Transverse colon (tissue), 4 donors: Measurements from ENCODE around the gene CLSTN1. TPM values are rescaled to one million over a fixed set of nuclear protein-coding genes. Genes with fewer than 3 reads are reported as not detected.
A peak's percentile ranks its signal among the peaks of the same experiment; 100 is the strongest.

Experiments used
- DNase-seq: peaks from one replicate; pipeline ENCODE4 v3.0.0-alpha.2; 2019
- H3K27ac ChIP-seq, 4 donors: fragments of 200-600 bp; sonication (generic); 2 replicates each; pipeline ENCODE4 v1.5.1; 2016 to 2018; ENCODE audit warnings: inconsistent platforms in 4 of 4
- H3K27me3 ChIP-seq: fragments of 200-600 bp; sonication (generic); 2 replicates; pipeline ENCODE4 v1.5.1; 2017; ENCODE audit warnings: inconsistent platforms
- H3K36me3 ChIP-seq, 4 donors: fragments of 200-600 bp; sonication (generic); 2 replicates each; pipeline ENCODE4 v1.5.1; 2017 to 2019; ENCODE audit warnings: inconsistent platforms in 4 of 4
- H3K4me1 ChIP-seq, 4 donors: fragments of 200-600 bp; sonication (generic); 2 replicates each; pipeline ENCODE4 v1.5.1; 2017 to 2020; ENCODE audit warnings: inconsistent platforms in 4 of 4
- H3K4me3 ChIP-seq, 4 donors: fragments of 200-600 bp; sonication (generic); 1 replicate in 1 of 4; 2 replicates in 3 of 4; pipeline versions ENCODE4 v1.5.1 to v1.6.1; 2017 to 2019; ENCODE audit warnings: inconsistent platforms in 4 of 4
- H3K9me3 ChIP-seq, 2 donors: fragments of 200-600 bp; sonication (generic); 2 replicates each; pipeline ENCODE4 v1.5.1; 2017 to 2019; ENCODE audit warnings: inconsistent platforms in 2 of 2
- EP300 ChIP-seq: sonication (generic); formaldehyde crosslinking; IDR thresholded peaks from one replicate; pipeline ENCODE4 v1.6.1; 2017; ENCODE audit warnings: antibody characterized with exemption, low read depth
- POLR2A ChIP-seq: fragments of 450-650 bp; IDR thresholded peaks from one replicate; pipeline ENCODE4 v1.6.1; 2016; ENCODE audit warnings: antibody characterized with exemption, mild to moderate bottlenecking, moderate library complexity
- POLR2AphosphoS5 ChIP-seq, 3 donors: sonication (generic); formaldehyde crosslinking; IDR thresholded peaks; one replicate each; pipeline ENCODE4 v1.6.1; 2016; ENCODE audit warnings: antibody characterized with exemption in 3 of 3
- WGBS, 2 donors: methylation state at CpG; one replicate each; pipeline ENCODE4 v1.1.5; 2018; ENCODE audit warnings: low coverage in 1 of 2; 5-methylcytosine and 5-hydroxymethylcytosine counted together
- in situ Hi-C, 4 donors: fragments of 200-750 bp; cut with MboI; loops; one replicate each; pipeline versions ENCODE4 v1.15.0 to v1.15.1; 2017; ENCODE audit warnings: low sequenced_read_pairs in 3 of 4, low pct_ligation_motif_present in 1 of 4, low pct_unique_long_range_greater_than_20kb in 1 of 4
- intact Hi-C: fragments of 100-400 bp; cut with DNase I; formaldehyde crosslinking; loops from one replicate; pipeline ENCODE4 v1.15.1; 2023; ENCODE audit warnings: low total_unique reads
- total RNA-seq, 4 donors: library from RNA; depleted of rRNA; stranded (reverse); fragments of >200 nt; gene quantifications; one replicate each; pipeline ENCODE4 v1.1.0, GENCODE V29; 2016
- TF ChIP-seq, protein P1 (sequence below), 5 experiments: fragments of 200-600 bp in 3 of 5; fragments of 450-650 bp in 2 of 5; sonication (generic) in 3 of 5; IDR thresholded peaks; 1 replicate in 2 of 5; 2 replicates in 3 of 5; pipeline ENCODE4 v1.5.1; 2016 to 2017; ENCODE audit warnings: antibody characterized with exemption in 5 of 5, inconsistent platforms in 3 of 5, mild to moderate bottlenecking in 2 of 5, moderate library complexity in 1 of 5

CLSTN1 gene
- total RNA-seq, 4 donors from 2014 or later: 118 to 191 (median 143) TPM

DNA sequence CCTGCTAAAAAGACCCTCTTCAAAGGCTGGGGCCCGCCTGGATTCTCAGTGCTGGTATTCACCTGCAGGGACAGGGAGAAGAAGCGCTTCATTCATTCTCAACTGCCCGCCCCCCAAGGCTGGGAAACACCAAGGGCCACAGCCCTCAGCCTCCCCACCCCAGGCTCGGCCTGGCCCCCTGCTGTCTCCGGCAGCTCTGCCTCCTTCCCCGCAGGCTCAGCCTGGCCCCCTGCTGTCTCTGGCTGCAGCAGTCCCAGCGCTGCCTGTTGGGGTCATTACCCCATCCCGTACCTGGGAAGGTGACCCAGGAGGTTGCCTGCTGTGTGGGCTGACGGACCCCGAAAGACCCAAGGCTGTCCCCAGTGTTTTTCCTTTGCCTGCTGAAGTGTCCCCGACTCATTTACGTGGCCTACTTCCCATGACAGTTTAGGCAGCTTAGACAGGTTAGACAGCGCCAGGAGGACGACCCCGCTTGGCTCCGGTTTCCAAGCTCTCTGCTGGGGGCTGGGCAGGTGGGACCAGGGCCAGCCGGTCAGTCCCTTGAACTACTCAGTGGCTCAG lies 22.9 kb upstream of the CLSTN1 start:
- intact Hi-C loops: no loop called here
- no peak for DNase-seq
- TF ChIP-seq EP300: no peak
- TF ChIP-seq POLR2A: no peak
- TF ChIP-seq POLR2AphosphoS5 (IDR thresholded peaks at IDR 0.05): no peak
- TF ChIP-seq, protein P1, sequence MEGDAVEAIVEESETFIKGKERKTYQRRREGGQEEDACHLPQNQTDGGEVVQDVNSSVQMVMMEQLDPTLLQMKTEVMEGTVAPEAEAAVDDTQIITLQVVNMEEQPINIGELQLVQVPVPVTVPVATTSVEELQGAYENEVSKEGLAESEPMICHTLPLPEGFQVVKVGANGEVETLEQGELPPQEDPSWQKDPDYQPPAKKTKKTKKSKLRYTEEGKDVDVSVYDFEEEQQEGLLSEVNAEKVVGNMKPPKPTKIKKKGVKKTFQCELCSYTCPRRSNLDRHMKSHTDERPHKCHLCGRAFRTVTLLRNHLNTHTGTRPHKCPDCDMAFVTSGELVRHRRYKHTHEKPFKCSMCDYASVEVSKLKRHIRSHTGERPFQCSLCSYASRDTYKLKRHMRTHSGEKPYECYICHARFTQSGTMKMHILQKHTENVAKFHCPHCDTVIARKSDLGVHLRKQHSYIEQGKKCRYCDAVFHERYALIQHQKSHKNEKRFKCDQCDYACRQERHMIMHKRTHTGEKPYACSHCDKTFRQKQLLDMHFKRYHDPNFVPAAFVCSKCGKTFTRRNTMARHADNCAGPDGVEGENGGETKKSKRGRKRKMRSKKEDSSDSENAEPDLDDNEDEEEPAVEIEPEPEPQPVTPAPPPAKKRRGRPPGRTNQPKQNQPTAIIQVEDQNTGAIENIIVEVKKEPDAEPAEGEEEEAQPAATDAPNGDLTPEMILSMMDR (IDR thresholded peaks at IDR 0.05): no peak
- in situ Hi-C loops: no loop called here
- no peak overlapping the region for H3K4me3 ChIP-seq
- H3K4me1 ChIP-seq: peaks cover 0 to 27% (median 22%) of the 10 kb centered on the region in 4 donors
- H3K27ac ChIP-seq: no peak overlapping the region
- 86% methylated on average over 17 of the region's 17 CpGs; no CpG with 5 or more reads in 1 of the 2 donors for WGBS, 2 donors
- H3K36me3 ChIP-seq: no peaks in the 10 kb centered on the region
- no peaks in the 10 kb centered on the region for H3K9me3 ChIP-seq
- no peaks in the 10 kb centered on the region for H3K27me3 ChIP-seq

DNA sequence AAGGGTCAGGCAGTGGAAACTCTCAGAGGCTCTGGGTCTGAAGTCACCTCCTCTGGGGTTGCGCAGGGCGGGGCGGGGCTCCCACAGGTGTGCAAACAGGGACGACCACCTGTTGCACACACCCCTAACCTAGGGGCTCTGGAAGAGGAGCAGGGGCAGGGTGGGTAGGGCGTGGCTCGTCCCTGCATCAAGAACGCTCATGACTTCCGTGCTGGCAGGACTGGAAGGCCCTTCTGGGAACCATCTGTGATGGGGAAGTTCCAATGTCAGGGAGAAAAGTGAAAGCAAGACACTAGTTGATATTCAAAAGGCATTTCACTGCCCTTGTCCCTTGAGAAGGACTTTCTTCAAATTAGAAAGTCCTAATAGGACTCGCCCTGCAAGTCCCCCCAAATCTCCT lies 22.1 kb upstream of the CLSTN1 start:
- no peak overlapping the region for H3K4me3 ChIP-seq
- no peaks in the 10 kb centered on the region for H3K27me3 ChIP-seq
- no peak for TF ChIP-seq EP300
- TF ChIP-seq, protein P1 (IDR thresholded peaks at IDR 0.05): no peak
- no peak for TF ChIP-seq POLR2A
- TF ChIP-seq POLR2AphosphoS5 (IDR thresholded peaks at IDR 0.05): no peak
- in situ Hi-C loops (no loop called here), intact Hi-C loops (no loop called here)
- peak; percentile 25 for DNase-seq
- no peaks in the 10 kb centered on the region for H3K9me3 ChIP-seq
- peaks cover 0 to 27% (median 22%) of the 10 kb centered on the region in 4 donors for H3K4me1 ChIP-seq
- no peaks in the 10 kb centered on the region for H3K36me3 ChIP-seq
- no peak overlapping the region for H3K27ac ChIP-seq
- 53 to 59% methylated on average over 5 to 9 of the region's 9 CpGs for WGBS, 2 donors

DNA sequence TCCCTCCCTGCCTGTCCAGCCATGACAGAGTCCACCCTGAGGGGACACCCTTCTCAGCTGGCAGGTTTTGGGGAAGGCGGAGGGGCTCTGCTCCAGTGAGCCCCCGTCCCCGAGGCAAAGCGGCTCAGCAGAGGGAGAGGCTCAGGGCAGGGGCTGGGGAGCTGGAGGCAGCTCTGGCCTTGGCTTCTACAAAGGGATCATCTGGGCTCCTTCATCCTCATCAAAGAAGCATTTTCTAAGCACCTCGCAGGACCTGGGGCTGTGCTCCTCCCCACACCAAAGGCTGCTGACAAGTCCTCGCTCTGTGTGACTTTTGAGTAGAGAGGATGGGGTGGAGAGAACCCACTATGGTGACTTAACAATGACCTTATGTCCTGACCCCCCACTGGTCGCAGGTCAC lies 21.0 kb upstream of the CLSTN1 start:
- WGBS, 2 donors: 88% methylated on average over 7 of the region's 7 CpGs; no CpG with 5 or more reads in 1 of the 2 donors
- no peak overlapping the region for H3K27ac ChIP-seq
- in situ Hi-C loops: no loop called here
- H3K4me3 ChIP-seq: no peak overlapping the region
- DNase-seq: no peak
- H3K27me3 ChIP-seq: no peaks in the 10 kb centered on the region
- H3K9me3 ChIP-seq: no peaks in the 10 kb centered on the region
- H3K4me1 ChIP-seq: peaks cover 0 to 28% (median 22%) of the 10 kb centered on the region in 4 donors
- H3K36me3 ChIP-seq: no peaks in the 10 kb centered on the region
- intact Hi-C loops: no loop called here
- TF ChIP-seq, protein P1 (IDR thresholded peaks at IDR 0.05): no peak
- no peak for TF ChIP-seq POLR2AphosphoS5 (IDR thresholded peaks at IDR 0.05)
- TF ChIP-seq EP300: no peak
- no peak for TF ChIP-seq POLR2A

DNA sequence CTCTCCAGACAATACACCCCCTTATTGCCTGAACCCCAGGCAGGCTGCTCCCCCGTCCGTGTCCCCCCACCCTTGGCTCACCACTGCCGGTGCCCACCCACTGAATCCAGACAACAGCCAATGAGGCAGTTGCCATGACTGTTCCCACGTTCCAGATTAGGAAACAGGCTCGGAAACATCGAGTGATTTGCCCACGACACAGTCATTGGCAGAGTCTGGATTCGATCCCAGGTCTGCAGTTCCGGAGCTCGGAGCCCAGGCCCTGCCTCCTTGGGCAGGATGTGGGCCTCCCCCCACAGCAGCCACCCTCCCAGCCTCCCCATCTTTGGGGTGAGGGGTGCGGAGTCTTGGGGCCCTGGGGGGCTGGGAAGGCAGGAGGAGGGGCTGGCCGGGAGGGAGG lies 20.3 kb upstream of the CLSTN1 start:
- H3K9me3 ChIP-seq: no peaks in the 10 kb centered on the region
- TF ChIP-seq, protein P1 (IDR thresholded peaks at IDR 0.05): no peak
- TF ChIP-seq POLR2A (no peak), POLR2AphosphoS5 (IDR thresholded peaks at IDR 0.05) (no peak), EP300 (no peak)
- H3K4me1 ChIP-seq: peaks cover 0 to 35% (median 25%) of the 10 kb centered on the region in 4 donors
- intact Hi-C loops: no loop called here
- H3K36me3 ChIP-seq: no peaks in the 10 kb centered on the region
- no peak for DNase-seq
- 66% methylated on average over 7 of the region's 12 CpGs; no CpG with 5 or more reads in 1 of the 2 donors for WGBS, 2 donors
- H3K4me3 ChIP-seq: no peak overlapping the region
- in situ Hi-C loops: no loop called here
- H3K27me3 ChIP-seq: no peaks in the 10 kb centered on the region
- H3K27ac ChIP-seq: peak overlapping the region in 3 of 4 donors; percentile 21 to 76 (median 45)
